GM04504 (cell line): ENCODE results near the gene SNAP91.
"Not testable (repeated sequence)": the region's sequence is repeated elsewhere in the genome, so short reads cannot be mapped to it uniquely, and the experiment has no call there.

ENCODE experiments used
- DNase-seq: peaks from one replicate; pipeline ENCODE4 v3.0.0-alpha.2; 2012; ENCODE audit warnings: low read depth

SNAP91 gene

DNA sequence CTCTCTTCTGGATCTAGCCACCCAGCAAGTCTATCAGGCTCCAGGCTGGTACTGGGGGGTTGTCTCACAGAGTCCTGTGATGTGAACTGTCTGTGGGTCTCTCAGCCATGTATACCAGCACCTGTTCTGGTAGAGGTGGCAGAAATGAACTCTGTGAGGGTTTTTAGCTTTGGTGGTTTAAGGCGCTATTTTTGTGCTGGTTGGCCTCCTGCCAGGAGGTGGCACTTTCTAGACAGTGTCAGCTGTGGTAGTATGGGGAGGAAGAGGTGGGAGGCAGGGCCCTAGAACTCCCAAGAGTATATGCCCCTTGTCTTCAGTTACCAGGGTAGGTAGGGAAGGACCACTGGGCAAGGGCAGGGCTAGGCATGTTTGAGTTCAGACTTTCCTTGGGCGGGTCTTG, 75.8 kb downstream of the SNAP91 start:
- DNase-seq: no peak

- DNase-seq: not testable (repeated sequence)
These were observed 79.0 kb downstream of the SNAP91 start for GRCh38 chr6:83629908-83630307.

DNA sequence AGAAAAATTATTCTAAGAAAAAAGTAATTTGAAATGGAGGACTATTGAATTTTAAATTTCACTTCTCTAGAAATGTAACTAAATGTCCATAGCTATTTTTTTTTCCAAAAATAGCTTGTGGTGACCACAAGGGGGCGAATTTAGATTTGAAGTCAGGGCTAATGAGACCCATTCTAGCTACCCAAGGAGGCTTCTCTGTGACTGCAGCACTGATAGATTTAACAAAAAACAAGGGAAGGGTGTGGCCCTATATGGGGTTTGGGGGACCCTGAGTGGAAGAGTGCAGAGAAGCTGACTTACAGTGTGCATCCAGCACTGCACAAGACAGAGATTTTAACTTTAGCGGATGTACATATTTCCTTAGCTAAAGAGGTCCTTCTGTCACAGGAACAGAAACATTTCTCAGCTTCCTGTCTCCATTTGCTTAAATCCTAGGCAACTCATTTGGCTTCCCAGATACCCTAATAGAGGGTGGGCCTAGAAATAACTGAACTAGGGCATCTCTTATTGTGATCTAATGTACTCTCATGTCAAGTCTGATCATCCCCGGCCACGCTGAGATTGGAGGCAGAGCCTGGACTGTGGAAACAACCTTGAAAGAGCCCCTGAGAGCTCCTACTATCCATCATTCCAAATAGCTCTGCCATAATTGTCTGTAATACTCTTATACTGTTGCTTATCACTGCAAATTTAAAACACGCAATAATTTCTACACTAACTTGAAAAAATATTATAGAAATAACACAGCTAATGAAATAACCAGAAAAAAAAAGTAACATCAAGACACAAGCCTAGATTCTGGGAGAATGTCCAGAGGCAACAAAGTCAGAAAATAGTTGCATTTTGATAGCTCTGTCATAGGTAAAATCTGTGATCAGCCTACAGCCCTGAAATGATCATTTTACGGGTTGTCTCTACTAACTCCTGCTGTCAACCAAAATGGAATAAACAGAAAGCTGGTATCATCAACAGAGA, 93.6 kb downstream of the SNAP91 start:
- peak; percentile 10 for DNase-seq

- no peak for DNase-seq
These were observed 95.5 kb downstream of the SNAP91 start for GRCh38 chr6:83613378-83613777.

DNA sequence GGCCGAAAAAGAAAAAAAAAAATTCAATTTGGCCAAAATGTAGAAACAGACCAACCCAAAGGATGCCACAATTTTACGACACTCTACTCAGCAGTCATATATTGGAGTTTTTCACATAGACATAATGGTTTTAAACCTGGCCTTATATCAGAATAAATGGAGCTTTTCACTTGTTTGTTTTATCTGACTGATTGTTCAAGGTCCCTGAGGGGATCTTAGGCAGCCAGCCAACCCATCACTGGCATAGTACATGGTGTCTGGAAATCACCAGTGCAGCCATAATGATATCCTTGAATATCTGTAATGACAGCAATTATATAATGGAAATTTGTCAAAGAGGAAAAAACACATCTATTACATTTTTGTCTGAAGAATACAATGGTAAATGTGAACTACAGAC, 99.7 kb downstream of the SNAP91 start:
- no peak for DNase-seq

DNA sequence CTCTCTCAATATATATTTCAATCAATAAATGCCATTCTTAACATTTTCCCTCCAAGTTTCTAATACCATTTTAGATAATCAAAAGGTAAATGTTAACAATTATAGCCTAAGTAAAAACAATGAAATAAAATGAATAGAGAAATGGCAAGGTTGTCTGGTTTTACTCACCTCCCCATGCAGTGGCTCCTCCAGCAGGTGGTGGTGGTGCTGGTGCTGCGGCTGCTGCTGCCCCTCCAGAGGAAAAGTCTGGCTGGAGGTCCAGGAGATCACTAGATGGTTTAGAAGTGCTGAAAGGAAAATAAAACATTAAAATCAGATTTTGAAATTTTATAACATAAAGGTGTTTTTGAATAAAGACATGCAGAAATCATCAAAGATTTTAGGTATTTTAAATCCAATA, 103.4 kb downstream of the SNAP91 start:
- DNase-seq: no peak

DNA sequence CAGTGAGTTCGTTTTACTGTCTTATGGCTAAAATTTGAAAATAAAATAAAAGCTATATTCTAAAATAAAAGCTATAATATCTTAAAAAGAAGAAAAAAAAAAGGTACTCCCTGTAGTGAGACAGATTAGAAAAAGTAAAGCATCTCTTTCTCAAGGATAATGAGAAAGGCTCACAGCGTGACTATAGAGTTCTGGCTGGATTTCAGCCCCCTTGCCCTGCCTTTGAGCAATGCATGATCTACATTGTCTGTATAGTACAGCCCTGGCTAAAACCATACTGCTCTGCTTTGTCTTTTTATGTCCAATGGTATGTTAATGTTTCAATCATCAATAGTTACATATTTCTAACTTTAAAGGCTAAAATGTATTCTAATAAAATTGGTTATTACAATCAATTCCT, 105.3 kb downstream of the SNAP91 start:
- DNase-seq: no peak

- DNase-seq: no peak
These were observed 107.8 kb downstream of the SNAP91 start for GRCh38 chr6:83601119-83601518.

GRCh38 chr6:83600459-83600858, 108.4 kb downstream of the SNAP91 start:
- no peak for DNase-seq

DNA sequence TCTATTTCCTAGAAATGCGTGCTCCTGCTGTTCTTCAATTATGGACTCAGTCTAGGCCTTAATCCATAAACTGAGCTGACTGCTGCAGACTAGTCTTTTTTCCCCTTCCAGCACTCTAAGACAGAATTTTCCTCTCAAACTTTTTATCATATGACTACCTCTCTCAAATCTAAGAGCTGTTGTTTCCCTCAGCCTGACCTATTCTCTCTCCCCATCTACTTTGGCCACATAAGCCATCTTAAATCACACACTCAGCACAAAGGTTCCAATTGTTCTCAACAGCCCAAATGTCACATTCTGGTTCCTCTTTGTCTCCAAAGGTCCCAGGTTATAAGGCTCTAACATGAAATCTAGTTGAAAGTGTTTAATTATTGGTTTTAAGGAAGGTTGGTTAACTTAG, 111.4 kb downstream of the SNAP91 start:
- DNase-seq: no peak

- DNase-seq: no peak
These were observed 111.8 kb downstream of the SNAP91 start for GRCh38 chr6:83597051-83597450.

DNA sequence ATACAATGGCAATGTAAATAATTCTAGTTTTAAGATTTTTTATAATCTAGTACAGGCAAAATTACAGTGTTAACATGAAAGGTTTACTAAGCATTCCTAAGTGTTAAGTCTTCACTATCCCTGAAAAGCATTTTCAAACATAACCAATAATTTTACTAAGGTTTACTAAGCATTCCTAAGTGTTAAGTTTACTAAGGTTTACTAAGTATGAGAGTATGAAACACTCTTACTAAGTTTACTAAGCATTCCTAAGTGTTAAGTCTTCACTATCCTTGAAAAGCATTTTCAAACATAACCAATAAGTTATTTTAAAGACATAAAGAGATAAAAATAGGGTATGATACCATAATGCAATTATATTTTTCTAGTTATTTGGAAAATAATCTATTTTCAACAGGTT, 114.0 kb downstream of the SNAP91 start:
- no peak for DNase-seq

DNA sequence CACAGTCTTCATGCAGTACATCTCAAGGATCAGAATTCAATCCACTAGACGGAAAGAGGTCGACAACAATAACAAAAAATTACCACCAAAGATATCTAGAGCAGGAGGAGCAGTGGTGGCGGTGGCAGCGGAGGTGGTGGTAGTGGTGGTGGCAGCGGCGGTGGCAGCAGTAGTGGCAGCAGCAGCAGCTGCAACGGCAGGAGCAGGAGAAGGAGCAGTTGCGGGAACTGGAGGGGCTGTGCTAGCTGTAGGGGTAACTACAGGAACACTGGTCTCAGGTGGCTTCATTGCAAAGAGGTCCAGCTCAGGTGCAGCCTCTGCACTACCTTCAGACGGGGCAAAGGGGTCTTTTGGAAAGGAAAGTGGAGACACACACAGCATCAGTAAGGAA, 115.5 kb downstream of the SNAP91 start:
- no peak for DNase-seq

DNA sequence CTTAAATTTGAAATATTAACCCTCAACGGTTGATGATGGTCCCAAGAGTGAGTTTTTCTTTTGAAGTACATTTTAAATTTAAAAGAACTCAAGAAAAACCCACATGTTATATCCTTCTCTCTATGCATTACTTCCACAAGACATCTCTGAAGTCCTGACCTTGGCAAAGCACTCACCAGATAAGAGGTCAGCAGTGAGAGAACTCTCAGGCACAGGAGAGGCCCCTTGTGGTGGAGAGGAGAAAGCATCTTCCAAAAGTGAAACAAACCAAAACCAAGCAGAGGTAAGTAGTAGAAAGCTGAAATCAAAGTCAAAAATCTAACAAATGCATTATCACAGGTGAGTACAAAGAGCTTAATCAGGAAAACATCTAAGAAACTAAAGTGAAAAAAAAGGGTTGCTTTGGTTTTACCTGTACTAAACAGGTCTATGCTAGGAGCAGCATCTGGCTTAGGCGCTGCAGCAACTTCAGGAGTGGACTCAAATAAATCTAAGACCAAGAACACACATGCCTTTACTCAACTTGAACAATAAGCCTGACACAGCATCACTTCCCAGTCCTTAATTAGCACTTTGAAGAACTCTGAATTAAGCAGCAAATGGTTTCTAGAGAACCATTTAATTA, 116.0 kb downstream of the SNAP91 start:
- DNase-seq: no peak

DNA sequence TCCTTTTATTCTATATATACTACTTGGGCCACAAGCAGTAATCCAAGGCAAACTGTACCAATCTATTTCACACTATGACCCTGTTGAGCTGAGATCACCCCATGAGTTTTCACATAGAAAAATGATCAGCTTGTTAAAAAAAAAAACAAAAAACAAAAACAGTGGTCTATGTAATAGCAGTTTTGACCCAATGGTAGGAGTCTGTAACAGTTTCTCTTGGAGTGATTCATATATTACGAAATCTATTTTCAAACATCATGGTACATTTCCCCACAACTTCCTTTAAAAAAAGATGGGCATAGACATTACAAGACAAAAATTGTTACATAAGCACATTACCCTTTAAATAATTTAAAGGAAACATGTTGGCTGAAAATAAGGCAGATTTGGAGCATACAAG, 118.5 kb downstream of the SNAP91 start:
- DNase-seq: no peak

DNA sequence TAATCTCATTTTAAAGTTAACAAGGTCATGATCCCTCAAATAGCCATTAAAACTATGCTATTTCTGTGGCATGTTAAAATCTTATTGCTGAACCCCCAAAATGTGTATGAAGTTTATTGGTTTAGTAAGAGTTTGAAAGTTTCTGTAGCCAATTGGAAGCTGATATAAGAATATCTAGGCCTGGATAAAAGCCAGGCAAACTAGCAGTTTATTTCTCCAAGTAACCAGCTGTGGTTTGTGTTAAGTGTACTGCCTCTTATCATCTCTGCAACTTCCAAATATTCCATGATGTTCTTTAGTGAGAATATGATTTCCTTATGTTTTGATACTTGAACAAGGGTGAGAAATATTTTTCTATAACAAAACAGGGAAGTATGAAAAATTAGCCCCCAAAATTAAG, 119.8 kb downstream of the SNAP91 start:
- no peak for DNase-seq

DNA sequence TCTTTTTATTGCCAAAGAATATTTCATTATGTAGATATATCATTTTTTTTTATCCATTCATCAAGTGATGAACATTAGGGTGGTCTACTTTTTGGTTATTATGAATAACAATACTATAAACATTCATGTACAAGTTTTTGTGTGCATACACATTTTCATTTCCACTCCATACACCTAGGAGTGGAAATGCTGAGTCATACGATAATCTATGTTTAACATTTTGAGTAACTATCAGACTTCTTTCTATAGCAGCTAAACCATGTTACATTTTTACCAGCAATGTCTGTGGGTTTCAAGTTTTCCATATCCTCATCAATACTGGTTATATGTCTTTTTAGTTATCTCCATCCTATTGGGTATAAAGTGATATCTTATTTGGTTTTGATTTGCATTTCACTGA, 130.8 kb downstream of the SNAP91 start:
- no peak for DNase-seq

GRCh38 chr6:83574783-83575182, 134.1 kb downstream of the SNAP91 start:
- no peak for DNase-seq

DNA sequence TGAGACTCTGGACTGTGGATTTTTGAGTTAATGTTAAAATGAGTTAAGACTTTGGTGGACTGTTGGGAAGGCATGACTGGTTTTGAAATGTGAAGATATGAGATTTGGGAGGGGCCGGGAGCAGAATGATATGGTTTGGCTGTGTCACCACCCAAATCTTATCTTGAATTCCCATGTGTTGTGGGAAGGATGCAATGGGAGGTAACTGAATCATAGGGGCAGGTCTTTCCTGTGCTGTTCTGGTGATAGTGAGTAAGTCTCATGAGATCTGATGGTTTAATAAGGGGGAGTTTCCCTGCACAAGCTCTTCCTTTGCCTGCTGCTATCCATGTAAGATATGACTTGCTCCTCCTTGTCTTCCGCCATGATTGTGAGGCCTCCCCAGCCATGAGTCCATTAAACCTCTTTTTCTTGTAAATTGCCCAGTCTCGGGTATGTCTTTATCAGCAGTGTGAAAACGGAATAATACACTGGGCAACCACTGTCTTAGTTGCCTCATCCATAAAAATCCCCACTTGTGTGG, 137.2 kb downstream of the SNAP91 start:
- DNase-seq: not testable (repeated sequence)

GRCh38 chr6:83558975-83559374, 149.9 kb downstream of the SNAP91 start:
- no peak for DNase-seq

GRCh38 chr6:83556871-83557270, 152.0 kb downstream of the SNAP91 start:
- no peak for DNase-seq

DNA sequence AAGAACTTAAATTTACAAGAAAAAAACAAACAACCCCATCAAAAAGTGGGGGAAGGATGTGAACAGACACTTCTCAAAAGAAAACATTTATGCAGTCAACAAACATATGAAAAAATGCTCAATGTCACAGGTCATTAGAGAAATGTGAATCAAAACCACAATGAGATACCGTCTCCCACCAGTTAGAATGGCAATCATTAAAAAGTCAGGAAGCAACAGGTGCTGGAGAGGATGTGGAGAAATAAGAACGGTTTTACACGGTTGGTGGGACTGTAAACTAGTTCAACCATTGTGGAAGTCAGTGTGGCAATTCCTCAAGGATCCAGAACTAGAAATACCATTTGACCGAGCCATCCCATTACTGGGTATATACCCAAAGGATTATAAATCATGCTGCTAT, 157.2 kb downstream of the SNAP91 start:
- not testable (repeated sequence) for DNase-seq

- not testable (repeated sequence) for DNase-seq
These were observed 158.4 kb downstream of the SNAP91 start for GRCh38 chr6:83550482-83550881.
